Stimulated activated CD8-positive, alpha-beta memory T cell treated with anti-CD3 and anti-CD28 coated beads, Interleukin-4, amount 100 ng/mL, for 1 hour (primary cell): ENCODE results near the gene POLR2I.
"Not testable (repeated sequence)": the region's sequence is repeated elsewhere in the genome, so short reads cannot be mapped to it uniquely, and the experiment has no call there.

Experiments used
- DNase-seq, 2 donors: peaks; one replicate each; pipeline ENCODE4 v3.0.0-alpha.2; 2020; ENCODE audit warnings: low read depth in 2 of 2, low spot score in 1 of 2

Gene POLR2I

DNA sequence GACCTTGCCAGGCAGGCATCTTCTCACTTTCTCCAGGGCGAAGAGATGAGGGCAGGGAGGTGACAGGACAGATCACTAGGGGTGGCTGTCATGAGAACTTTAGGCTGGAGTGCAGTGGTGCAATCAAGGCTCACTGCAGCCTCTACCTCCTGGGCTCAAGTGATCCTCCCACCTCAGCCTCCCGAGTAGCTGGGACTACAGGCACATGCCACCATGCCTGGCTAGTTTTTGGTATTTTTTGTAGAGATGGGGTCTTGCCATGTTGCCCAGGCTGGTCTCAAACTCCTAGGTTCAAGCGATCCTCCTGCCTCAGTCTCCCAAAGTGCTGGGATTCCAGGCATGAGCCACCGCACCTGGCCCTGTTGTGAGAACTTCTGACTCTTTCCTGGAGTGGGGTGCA is 20.2 kb upstream of the POLR2I start:
- not testable (repeated sequence) for DNase-seq

GRCh38 chr19:36131221-36131620 is 16.5 kb upstream of the POLR2I start:
- DNase-seq, result not testable (repeated sequence)

GRCh38 chr19:36128392-36128736 is 13.7 kb upstream of the POLR2I start:
- no peak for DNase-seq

GRCh38 chr19:36125557-36125956 is 10.9 kb upstream of the POLR2I start:
- DNase-seq, result no peak

DNA sequence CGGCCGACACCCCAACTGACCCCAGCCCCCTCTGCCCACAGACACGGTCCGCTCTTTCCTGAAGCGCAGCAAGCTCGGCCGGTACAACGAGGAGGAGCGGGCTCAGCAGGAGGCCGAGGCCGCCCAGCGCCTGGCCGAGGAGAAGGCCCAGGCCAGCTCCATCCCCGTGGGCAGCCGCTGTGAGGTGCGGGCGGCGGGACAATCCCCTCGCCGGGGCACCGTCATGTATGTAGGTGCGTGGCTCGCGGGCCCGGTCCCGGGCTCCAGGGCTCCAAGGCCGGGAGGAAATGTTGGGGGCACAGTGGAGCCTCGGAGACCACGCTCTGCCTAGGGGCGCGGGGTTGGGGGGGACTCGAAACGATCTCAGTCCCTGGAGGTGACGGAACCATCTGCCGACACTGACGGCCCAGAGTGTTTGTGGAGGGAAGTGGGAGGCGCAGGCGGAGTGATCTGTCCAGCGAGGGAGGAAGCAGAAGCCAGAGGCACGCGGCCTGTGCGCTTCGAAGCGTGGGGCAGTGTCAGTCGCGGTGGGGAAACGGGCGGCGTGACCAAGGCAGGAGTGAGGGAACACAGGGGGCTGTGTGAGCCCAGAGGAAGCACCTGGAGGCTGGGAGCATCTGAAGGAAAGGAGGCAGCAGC is 6.9 kb upstream of the POLR2I start:
- no peak for DNase-seq

- DNase-seq, result no peak
Observed at GRCh38 chr19:36120984-36121358, 6.3 kb upstream of the POLR2I start.

GRCh38 chr19:36120092-36120983 is 5.7 kb upstream of the POLR2I start:
- no peak for DNase-seq

DNA sequence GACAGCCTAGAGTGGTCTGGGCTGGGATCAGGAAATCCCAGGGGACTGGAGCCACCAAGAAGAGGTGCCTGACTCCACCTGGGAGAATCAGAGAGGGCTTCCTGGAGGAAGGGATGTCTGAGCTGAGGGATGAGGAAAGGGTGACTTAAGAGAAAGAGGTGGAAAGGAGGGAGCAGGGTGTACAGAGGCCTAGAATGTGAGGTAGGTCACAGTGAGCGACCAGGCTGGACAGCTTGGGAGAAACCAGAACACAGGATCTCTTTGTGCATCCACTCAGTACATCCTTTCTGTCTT is 1.6 kb upstream of the POLR2I start:
- no peak for DNase-seq

GRCh38 chr19:36115453-36116343 is 1.0 kb upstream of the POLR2I start, which contains the start of gene TBCB:
Gene TBCB, plus strand, starts transcription at chr19:36115468. Its CDS starts 93 bp downstream, at chr19:36115561.
- peak; percentile 82 to 88 for DNase-seq

- no peak for DNase-seq
Observed at GRCh38 chr19:36113894-36114720, 568 bp downstream of the POLR2I start.

- DNase-seq, result no peak
Observed at GRCh38 chr19:36113425-36113824, 1.2 kb downstream of the POLR2I start.

- DNase-seq, result no peak
Observed at GRCh38 chr19:36112678-36113077, 2.0 kb downstream of the POLR2I start.

DNA sequence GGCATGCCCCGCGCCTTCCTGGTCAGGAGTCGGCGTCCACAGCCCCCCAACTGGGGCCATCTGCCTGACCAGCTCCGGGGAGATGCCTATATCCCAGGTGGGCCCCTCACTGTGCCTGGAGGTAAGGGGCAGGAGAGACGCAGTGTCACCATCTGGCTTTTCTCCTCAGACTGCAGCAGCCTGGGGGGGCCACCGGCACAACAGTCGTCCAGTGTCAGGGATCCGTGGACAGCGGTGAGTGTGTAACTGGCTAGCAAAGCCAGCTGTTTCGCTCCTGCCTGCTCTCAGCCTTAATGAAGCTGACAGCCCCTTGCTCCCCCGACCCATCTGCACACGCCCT is 3.5 kb downstream of the POLR2I start:
- DNase-seq, result no peak

DNA sequence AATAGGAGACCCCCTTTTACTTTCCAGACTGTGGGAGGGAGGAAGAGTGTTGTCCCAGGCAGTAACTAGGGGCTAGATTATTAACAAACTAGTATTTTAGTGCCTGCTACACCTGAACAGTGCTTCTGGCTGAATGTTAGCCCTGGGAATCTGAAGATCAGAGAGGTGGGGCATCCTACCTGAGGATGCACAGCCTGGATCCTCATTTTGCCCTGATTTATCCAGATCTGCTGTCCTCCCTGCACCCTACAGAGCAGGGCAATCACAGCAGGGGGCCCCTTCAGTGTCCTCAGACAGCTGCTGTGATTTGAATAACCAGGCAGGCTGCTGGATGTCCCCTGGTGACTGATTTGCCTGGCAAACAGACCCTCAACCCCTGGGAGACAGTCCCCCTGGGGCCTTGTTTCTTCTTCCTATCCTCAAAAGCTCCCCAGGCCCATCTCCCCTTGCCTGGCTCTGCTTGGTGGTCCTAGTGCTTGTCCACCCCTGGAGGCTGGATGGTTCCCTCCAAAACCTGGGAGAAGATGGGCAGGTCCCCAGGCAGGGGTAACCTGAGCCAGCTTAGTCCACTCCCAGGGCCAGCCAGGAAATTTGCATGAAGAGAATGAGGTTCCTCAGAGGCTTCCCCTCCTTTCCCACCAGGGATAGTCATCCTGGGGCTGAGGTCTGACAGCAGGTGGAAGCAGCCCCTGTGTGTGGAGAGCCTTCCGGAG is 4.0 kb downstream of the POLR2I start, which contains the start of gene OVOL3:
Gene OVOL3, plus strand, starts transcription at position 657 of the 713 bp plus-strand sequence. CDS start 60 bp downstream, outside the sequence.
- no peak for DNase-seq

- no peak for DNase-seq
Observed at GRCh38 chr19:36108684-36109083, 6.0 kb downstream of the POLR2I start.

DNA sequence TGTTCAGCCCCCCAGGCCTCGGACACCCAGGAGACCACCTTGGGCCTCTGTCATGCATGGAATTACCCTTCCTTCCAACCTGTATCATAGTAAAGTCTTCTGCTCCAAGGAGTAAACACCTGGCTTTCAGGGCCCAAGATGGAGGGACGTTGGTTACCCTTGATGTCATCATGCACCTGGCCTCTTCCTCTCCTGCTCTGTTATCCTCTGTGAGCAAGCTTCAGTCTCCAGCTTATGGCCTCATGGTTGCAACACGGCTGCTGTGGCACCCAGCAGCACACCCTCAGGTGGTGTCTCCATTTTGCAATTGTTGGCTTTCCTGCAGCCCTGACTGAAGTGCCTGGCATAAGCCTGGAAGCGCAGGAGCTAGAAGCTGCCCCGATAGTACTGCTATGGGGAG is 7.7 kb downstream of the POLR2I start:
- DNase-seq, result no peak

- no peak for DNase-seq
Observed at GRCh38 chr19:36106441-36106840, 8.2 kb downstream of the POLR2I start.

GRCh38 chr19:36103842-36104552 is 10.7 kb downstream of the POLR2I start:
- no peak for DNase-seq

DNA sequence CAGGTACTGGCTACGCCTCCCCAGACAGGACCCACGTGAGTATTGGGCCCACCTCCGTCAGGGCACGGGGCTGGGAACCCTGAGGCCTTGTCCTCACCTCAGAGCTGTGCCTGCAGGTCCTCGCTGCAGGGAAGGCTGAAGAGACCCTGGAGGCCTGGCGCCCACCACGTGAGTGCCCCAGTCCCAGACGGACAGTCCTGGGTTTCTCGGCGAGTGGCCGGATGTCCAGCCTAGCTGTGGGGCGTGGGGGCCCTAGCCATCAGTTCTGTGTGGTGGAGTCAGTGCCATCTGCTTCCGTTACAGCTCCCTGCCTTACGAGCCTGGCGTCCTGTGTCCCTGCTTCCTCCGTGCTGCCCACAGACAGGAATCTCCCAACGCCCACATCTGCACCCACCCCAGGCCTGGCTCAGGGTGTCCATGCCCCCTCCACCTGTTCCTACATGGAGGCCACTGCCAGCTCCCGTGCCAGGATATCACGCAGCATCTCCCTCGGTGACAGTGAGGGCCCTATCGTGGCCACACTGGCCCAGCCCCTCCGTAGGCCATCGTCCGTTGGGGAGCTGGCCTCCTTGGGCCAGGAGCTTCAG is 11.5 kb downstream of the POLR2I start:
- no peak for DNase-seq
